OCI-LY7 (cell line): ENCODE measurements around the gene EPS8L2. TPM values are rescaled to one million over a fixed set of nuclear protein-coding genes. Genes with fewer than 3 reads are reported as not detected.

Source experiments
- BruUV-seq: library from RNA; stranded (reverse); fragments of 400-500 nt; replicated peaks from 2 replicates; lab custom pipeline; 2021; lab: Mats Ljungman, UMichigan
- CTCF ChIA-PET: fragments of 300-600 bp; sonication (Branson Sonifier 250); formaldehyde crosslinking; loops from one replicate; lab custom pipeline; 2022; ENCODE audit warnings: antibody characterized with exemption; ENCODE audit not compliant: unreplicated experiment; lab: Charles Lee
- POLR2A ChIA-PET: fragments of 300-600 bp; sonication (Branson Sonifier 250); formaldehyde crosslinking; loops from one replicate; lab custom pipeline; 2022; ENCODE audit warnings: antibody characterized with exemption; lab: Charles Lee
- DNase-seq: peaks from one replicate; pipeline ENCODE4 v3.0.0-alpha.2; 2015; ENCODE audit warnings: low spot score
- H2AFZ ChIP-seq: fragments of 200-600 bp; sonication (generic), shearing (Covaris generic); 2 replicates; pipeline ENCODE4 v1.6.1; 2014; ENCODE audit warnings: mild to moderate bottlenecking, antibody characterized with exemption, low read length, moderate library complexity
- H3K27ac ChIP-seq: fragments of 200-600 bp; sonication (generic); 2 replicates; pipeline ENCODE4 v1.5.1; 2014; ENCODE audit warnings: mixed run types, low read depth, mild to moderate bottlenecking, moderate library complexity, low read length, inconsistent platforms; ENCODE audit not compliant: poor library complexity, severe bottlenecking
- H3K36me3 ChIP-seq: fragments of 200-600 bp; sonication (generic); 2 replicates; pipeline ENCODE4 v1.6.1; 2014; ENCODE audit warnings: mild to moderate bottlenecking, antibody characterized with exemption, low read length, moderate library complexity, mixed read lengths; ENCODE audit not compliant: insufficient read depth
- H3K4me1 ChIP-seq: fragments of 200-600 bp; sonication (generic); 2 replicates; pipeline ENCODE4 v1.5.1; 2014; ENCODE audit warnings: mild to moderate bottlenecking, low read length; ENCODE audit not compliant: insufficient read depth, poor library complexity, severe bottlenecking
- H3K4me2 ChIP-seq: fragments of 200-600 bp; sonication (generic); 2 replicates; pipeline ENCODE4 v1.6.1; 2014; ENCODE audit warnings: mild to moderate bottlenecking, low read length
- H3K4me3 ChIP-seq: fragments of 200-600 bp; sonication (generic); 2 replicates; pipeline ENCODE4 v1.5.1; 2014; ENCODE audit warnings: mild to moderate bottlenecking, low read depth, low read length; ENCODE audit not compliant: poor library complexity, severe bottlenecking
- H3K79me2 ChIP-seq: fragments of 200-600 bp; sonication (generic); 2 replicates; pipeline ENCODE4 v1.6.1; 2016; ENCODE audit warnings: low read depth, mild to moderate bottlenecking, low read length, moderate library complexity, mixed read lengths; ENCODE audit not compliant: insufficient read depth
- H3K9me2 ChIP-seq: fragments of 200-600 bp; sonication (generic); 2 replicates; pipeline ENCODE4 v1.6.1; 2016; ENCODE audit warnings: mild to moderate bottlenecking, low read length, mixed read lengths; ENCODE audit not compliant: insufficient read depth
- H3K9me3 ChIP-seq: fragments of 200-600 bp; sonication (generic); 2 replicates; pipeline ENCODE4 v1.6.1; 2014; ENCODE audit warnings: mild to moderate bottlenecking, mixed run types, low read length, mixed read lengths
- H4K20me1 ChIP-seq: fragments of 200-600 bp; sonication (generic); 2 replicates; pipeline ENCODE4 v1.6.1; 2014; ENCODE audit warnings: mild to moderate bottlenecking, antibody characterized with exemption, low read length, moderate library complexity, mixed read lengths; ENCODE audit not compliant: insufficient read depth
- EZH2phosphoT487 ChIP-seq: fragments of 200-600 bp; sonication (generic); IDR thresholded peaks from 2 replicates; pipeline ENCODE4 v1.6.1; 2018; ENCODE audit warnings: low read depth, borderline replicate concordance, mild to moderate bottlenecking, mixed run types, antibody characterized with exemption, low read length, moderate library complexity, mixed read lengths
- intact Hi-C: fragments of 100-400 bp; cut with micrococcal nuclease; formaldehyde crosslinking; loops from one replicate; pipeline ENCODE4 v1.10.0; 2022; ENCODE audit not compliant: unreplicated experiment
- total RNA-seq, 2 experiments: library from RNA; depleted of rRNA in 1 of 2; stranded (reverse); fragments of >200 nt in 1 of 2; shearing (Covaris generic) in 1 of 2; gene quantifications; 2 replicates each; pipeline ENCODE4 v1.2.3, GENCODE V29; 2014 to 2022
- TF ChIP-seq, protein P1 (sequence below): fragments of 200-600 bp; sonication (generic); conservative IDR thresholded peaks from 2 replicates; pipeline ENCODE4 v1.5.1; 2014; ENCODE audit warnings: mild to moderate bottlenecking, antibody characterized with exemption, low read length, moderate library complexity, mixed read lengths

Gene EPS8L2
- total RNA-seq, 2 experiments from 2014 or later, result 3.8 to 7.1 TPM

DNA sequence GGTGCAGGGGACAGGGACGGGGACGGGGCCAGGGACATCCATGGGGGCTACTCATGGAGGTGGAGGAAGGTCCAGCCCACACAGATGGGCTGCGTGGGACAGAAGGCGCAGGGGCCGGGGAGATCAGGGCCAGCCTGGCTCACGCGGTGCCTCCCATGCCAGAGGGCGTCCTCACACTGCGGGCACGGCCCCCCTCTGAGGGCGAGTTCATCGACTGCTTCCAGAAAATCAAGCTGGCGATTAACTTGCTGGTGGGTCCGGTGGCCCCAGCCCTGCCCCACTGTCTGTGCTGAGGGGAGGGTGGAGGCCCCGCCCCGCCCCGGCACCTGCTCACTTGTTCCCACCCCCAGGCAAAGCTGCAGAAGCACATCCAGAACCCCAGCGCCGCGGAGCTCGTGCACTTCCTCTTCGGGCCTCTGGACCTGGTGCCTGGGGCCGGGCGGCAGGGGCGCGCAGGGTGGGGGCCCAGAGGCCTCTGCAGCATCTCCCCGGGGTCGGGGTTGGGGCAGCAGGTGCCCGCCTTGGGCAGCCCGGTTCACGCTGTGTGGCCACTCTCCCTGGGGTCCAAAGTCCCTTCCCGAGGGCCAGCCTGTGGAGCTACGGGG, 15.8 kb downstream of the EPS8L2 start:
- Histone ChIP-seq H2AFZ (no peak overlapping the region; the same call in 1 of the 2 replicates), H3K27ac (no peak overlapping the region)
- DNase-seq, result peak; percentile 75

DNA sequence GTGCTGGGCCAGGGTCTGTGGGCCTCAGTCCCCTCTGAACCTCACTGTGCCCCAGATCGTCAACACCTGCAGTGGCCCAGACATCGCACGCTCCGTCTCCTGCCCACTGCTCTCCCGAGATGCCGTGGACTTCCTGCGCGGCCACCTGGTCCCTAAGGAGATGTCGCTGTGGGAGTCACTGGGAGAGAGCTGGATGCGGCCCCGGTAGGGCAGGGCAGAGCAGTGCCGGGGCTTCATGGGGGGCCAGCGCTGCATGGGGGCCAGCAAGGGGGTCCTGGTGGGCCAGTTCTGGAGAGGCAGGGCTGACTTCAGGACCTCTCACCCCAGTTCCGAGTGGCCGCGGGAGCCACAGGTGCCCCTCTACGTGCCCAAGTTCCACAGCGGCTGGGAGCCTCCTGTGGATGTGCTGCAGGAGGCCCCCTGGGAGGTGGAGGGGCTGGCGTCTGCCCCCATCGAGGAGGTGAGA, 16.3 kb downstream of the EPS8L2 start:
- H4K20me1 ChIP-seq, result no peaks in the 10 kb centered on the region
- TF ChIP-seq EZH2phosphoT487, result no peak
- TF ChIP-seq, protein P1, sequence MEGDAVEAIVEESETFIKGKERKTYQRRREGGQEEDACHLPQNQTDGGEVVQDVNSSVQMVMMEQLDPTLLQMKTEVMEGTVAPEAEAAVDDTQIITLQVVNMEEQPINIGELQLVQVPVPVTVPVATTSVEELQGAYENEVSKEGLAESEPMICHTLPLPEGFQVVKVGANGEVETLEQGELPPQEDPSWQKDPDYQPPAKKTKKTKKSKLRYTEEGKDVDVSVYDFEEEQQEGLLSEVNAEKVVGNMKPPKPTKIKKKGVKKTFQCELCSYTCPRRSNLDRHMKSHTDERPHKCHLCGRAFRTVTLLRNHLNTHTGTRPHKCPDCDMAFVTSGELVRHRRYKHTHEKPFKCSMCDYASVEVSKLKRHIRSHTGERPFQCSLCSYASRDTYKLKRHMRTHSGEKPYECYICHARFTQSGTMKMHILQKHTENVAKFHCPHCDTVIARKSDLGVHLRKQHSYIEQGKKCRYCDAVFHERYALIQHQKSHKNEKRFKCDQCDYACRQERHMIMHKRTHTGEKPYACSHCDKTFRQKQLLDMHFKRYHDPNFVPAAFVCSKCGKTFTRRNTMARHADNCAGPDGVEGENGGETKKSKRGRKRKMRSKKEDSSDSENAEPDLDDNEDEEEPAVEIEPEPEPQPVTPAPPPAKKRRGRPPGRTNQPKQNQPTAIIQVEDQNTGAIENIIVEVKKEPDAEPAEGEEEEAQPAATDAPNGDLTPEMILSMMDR, result no peak
- no peak for DNase-seq
- H3K4me1 ChIP-seq, result peaks cover 49% of the 10 kb centered on the region
- intact Hi-C loops, result loop anchor here (5.0 kb wide), 1 partner anchor 165 kb away; no protein-coding TSS in a partner anchor
- H3K9me2 ChIP-seq, result no peaks in the 10 kb centered on the region
- H3K9me3 ChIP-seq, result no peaks in the 10 kb centered on the region
- no peaks in the 10 kb centered on the region for H3K79me2 ChIP-seq
- H3K4me3 ChIP-seq, result peak overlapping the region; percentile 12
- POLR2A ChIA-PET, result interaction anchor here (0.6 to 1.5 kb wide), 3 partner anchors 26 to 87 kb away, joined by 3 to 5 read pairs (median 3); partner anchors contain the start of gene RPLP2
- BruUV-seq, result no TSS peak
- no peaks in the 10 kb centered on the region for H3K36me3 ChIP-seq
- H3K27ac ChIP-seq, result no peak overlapping the region
- CTCF ChIA-PET, result interaction anchor here (0.6 to 1.7 kb wide), 6 partner anchors 22 to 1014 kb away, joined by 3 to 26 read pairs (median 4); partner anchors contain the start of genes DEAF1 and TMEM80
- H2AFZ ChIP-seq, result no peak overlapping the region; the same call in 1 of the 2 replicates
- peak overlapping the region; percentile 59 for H3K4me2 ChIP-seq

More for the DNA sequence above, 15.8 kb downstream of the EPS8L2 start:
- H3K9me2 ChIP-seq, result no peaks in the 10 kb centered on the region
- H3K4me3 ChIP-seq, result peak overlapping the region; percentile 12
- H3K4me1 ChIP-seq, result peaks cover 47% of the 10 kb centered on the region
- H3K4me2 ChIP-seq, result peak overlapping the region; percentile 59
- no peaks in the 10 kb centered on the region for H3K36me3 ChIP-seq
- H3K79me2 ChIP-seq, result no peaks in the 10 kb centered on the region
- TF ChIP-seq, protein P1, result no peak
- TF ChIP-seq EZH2phosphoT487, result no peak
- BruUV-seq, result no TSS peak
- intact Hi-C loops, result loop anchor here (5.0 kb wide), 1 partner anchor 165 kb away; no protein-coding TSS in a partner anchor
- ChIA-PET POLR2A (interaction anchor here (0.6 to 0.7 kb wide), 3 partner anchors 26 to 88 kb away, joined by 3 to 5 read pairs (median 3); partner anchors contain the start of gene RPLP2), CTCF (interaction anchor here (0.6 to 1.7 kb wide), 4 partner anchors 26 to 1014 kb away, joined by 3 to 26 read pairs (median 7); partner anchors contain the start of genes DEAF1 and TMEM80)
- H3K9me3 ChIP-seq, result no peaks in the 10 kb centered on the region
- H4K20me1 ChIP-seq, result no peaks in the 10 kb centered on the region
